ENCODE measurements around the gene HLCS.

The HLCS gene

DNA sequence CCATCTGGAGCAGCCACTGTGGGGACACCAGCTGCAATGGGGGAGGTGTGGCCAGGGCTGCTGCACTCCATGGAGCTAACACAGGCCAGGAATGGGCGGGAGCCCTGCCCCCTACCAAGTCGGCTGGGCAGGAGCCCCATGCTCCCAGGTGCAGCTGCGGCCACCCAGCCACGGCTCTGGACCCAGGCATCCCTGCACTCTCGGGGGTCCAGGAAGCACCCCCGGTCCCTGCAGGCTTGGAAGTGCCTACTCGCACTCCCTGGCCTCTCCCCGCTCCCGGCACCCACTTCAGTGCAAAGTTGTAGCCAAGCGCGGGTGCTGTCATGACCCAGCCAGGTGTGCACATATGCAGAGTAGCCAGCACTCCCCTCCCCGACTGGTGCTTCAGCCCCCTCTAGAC is 91.8 kb downstream of the HLCS start:
- DNase-seq = no peak

GRCh38 chr21:36873513-36873912 is 93.0 kb downstream of the HLCS start:
- no peak for DNase-seq

GRCh38 chr21:36867291-36867905 is 99.1 kb downstream of the HLCS start:
- DNase-seq = no peak

DNA sequence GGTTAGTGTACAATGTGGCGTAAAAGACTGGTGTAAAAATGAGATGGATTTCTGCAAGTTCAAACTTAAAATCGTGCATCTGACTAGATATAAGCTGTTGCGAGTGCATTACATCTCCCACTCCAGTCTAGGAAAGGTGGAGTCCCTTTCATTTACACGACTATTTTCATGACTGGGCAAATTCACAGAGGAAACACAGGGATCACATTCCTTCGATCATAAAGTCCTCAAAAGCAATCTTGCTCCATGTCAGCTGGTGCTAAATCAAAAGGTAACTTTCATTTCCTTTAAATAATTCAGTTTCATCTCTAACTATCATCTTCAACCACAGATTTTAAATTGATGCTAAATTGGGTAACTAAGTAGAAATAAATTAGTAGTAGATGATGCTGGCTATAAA is 100.0 kb downstream of the HLCS start:
- no peak for DNase-seq

GRCh38 chr21:36864974-36865373 is 101.5 kb downstream of the HLCS start:
- no peak for DNase-seq

- DNase-seq = no peak
These were observed 103.2 kb downstream of the HLCS start for GRCh38 chr21:36863260-36863659.

DNA sequence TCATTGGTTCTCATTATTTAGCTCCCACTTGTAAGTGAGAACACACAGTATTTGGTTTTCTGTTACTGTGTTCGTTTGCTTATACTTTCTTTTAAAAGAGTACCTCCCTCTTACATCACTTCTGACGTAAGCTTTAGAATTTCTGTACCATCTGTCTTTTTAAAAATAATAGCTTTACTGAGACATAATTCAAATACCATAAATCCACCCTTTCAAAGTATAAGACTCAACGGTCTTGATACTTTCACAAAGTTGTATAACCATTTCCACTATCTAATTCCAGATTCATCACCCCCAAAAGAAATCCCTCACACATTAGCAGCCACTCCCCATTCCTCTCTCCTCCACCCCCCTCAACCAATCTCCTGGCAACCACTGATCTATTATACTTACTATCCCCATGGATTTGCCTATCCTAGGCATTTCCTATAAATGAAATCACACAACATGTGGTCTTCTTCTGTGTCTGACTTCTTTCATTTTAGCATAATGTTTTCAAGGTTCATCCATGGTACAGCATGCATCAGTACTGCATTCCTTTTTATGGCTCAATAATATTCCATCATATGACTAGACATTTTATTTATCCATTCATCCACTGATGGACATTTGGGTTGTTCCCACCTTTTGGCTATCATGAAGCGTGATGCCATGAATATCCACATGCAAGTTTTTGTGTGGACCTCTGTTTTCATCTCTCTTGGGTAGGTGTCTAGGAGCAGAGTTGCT is 104.7 kb downstream of the HLCS start:
- DNase-seq = no peak

GRCh38 chr21:36860736-36861594 is 105.5 kb downstream of the HLCS start:
- no peak for DNase-seq

DNA sequence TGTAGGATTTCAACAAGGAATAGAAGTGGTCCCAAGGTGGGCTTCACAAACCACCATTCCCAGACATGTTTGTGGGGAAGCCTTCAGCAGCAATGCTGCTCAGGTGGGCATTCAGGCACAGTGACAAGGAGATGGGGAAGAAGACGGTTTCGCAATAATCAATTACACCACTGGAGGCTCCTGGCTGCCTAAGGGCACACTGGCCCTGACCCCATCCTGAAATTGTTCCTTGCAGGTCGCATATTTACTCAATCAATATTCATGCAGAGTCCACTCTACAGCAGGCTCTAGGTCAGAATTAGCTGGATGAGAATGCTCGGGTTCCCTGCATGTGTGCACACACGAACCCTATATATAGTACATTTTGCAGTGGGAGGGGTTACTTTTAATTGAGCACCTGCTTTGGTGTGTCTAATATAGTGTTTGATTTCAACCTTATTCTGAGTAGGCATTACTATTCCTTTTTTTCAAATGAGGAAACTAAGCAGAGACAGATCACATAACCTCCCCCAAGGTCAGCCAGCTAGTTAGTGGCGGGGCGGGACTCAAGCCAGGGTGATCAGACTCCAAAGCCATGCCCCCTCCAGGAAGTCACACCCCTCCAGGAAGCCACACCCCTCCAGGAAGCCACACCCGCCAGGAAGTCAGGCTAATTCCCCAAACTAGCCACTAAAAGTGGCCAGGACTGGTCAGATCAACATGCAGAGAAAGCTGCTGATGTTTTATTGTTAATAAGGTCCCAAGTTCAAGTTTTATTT is 106.5 kb downstream of the HLCS start:
- no peak for DNase-seq

GRCh38 chr21:36858320-36858957 is 108.0 kb downstream of the HLCS start:
- no peak for DNase-seq

DNA sequence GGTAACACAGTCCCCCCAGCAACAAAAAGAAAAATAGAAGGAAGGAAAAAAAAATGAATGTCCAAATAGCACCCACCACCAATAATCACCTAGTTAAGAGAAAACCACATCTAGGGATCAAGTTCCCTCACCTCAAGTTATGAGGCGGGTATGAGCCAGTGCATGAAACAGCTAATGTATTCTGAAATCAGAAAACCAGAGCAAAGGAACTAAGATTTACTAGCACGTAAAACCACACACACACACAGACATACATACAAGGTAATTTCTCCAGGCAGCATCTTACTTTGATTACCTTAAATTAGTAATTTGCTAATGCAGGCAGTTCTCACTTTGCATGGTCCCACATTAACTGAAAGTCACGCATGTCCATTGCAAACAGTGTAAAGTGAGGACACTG is 109.8 kb downstream of the HLCS start:
- no peak for DNase-seq

GRCh38 chr21:36854391-36854790 is 112.1 kb downstream of the HLCS start:
- peak; percentile 11 for DNase-seq

GRCh38 chr21:36852864-36853263 is 113.6 kb downstream of the HLCS start:
- DNase-seq = no peak

GRCh38 chr21:36852293-36852692 is 114.2 kb downstream of the HLCS start:
- DNase-seq = no peak

- no peak for DNase-seq
These were observed 115.3 kb downstream of the HLCS start for GRCh38 chr21:36851121-36851520.

DNA sequence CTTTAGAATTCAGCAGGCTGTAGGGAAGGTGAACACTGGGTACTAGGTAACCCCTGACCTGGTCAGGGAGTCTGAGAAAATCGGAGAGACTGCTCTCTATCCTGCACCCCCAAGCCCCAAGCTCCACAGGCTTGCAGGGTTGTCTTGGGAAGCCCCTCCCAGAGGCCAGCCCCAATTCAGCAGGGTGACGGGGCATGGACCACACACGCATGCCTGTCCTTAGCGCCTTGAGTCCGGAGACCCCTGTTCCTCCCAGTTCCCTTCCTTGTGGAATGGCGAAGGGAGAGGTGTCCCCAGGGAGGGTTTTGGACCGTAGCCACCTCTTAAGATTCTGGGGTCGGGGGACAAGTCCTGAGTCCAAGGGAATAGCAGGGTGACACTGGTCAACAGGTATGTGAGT is 116.1 kb downstream of the HLCS start:
- DNase-seq = no peak

GRCh38 chr21:36849461-36850105 is 116.9 kb downstream of the HLCS start:
- no peak for DNase-seq

- DNase-seq = no peak
These were observed 117.7 kb downstream of the HLCS start for GRCh38 chr21:36848730-36849274.

DNA sequence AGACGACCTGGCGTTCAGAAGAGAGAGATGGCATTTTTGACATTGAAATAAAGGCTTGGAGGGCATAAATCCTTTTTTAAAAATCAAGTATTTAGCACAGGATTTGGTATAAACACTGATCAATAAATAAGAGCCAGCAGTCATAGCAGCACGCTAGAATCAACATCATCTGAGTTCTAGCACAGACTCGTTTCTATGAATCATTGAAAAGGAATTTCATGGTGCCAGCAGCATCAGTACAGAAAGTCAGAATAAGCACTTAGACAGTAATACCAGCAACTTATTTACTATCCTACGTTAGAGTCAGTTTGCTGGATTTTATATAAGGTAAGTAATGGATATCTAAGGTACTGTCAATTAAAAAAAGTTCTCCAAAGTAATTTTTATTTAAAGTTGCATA is 119.3 kb downstream of the HLCS start:
- DNase-seq = no peak

DNA sequence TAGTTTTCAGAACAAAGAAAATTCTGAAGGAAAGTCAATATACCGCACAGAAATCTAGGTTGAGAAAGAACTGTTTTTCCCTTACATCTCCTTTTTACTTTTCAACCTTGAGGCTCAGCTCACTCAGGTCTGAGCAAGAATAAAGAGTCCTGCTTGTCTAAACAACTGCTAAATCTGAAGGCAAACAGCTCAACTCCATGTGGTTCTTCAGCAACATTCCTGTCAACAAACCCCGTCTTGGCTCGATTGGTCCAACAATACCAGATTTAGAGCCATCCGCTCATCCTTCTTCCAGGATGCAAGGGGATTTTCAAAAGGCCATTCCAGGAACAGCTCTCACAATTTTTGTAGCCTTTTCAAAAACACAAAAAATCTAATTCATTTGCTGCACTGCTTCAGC is 119.8 kb downstream of the HLCS start:
- no peak for DNase-seq

DNA sequence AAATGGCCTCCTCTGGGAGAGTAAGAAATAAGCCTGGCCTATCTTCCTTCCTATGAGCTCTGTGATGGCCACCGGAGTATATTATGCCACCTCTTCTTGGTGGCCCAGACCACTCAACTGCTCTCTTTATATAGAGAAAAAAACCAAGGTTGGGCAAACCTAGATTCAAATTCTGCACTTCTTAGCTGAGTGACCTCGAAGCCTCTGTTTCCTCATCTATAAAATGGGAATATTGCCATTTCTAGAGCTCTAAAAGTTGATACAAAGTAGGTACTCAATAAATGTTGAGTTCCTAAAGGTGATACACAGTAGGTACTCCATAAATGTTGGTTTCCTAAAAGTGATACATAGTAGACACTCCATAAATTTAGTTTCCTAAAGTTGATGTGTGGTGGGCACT is 120.7 kb downstream of the HLCS start:
- no peak for DNase-seq

DNA sequence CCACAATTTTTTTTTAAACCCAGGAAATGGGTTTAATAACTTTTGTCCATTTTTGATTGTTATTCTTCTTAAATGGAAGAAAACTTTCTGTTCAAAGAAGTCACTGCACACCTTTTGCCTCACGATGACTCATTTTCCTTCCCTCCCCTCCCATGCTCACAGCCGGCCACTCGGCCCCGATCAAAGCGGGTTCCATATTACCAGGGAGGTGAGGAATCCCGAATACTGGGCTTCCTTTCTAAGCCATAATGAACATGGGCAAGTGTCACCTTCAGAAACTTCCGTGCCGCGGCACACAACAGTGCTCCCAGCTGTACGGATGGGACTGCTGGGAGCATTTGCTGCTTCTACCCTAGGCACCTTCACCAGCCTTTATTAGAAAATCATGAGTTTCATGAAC is 121.4 kb downstream of the HLCS start:
- DNase-seq = no peak
